GM18508 (cell line): ENCODE results near the gene SYF2.
"Not testable (repeated sequence)": the region's sequence is repeated elsewhere in the genome, so short reads cannot be mapped to it uniquely, and the experiment has no call there.

Experiments used
- ATAC-seq: cut with Tn5 transposase; IDR thresholded peaks from one replicate; pipeline ENCODE4 v1.9.1; 2021; ENCODE audit warnings: moderate number of reproducible peaks; ENCODE audit not compliant: insufficient read depth, unreplicated experiment

SYF2 gene

DNA sequence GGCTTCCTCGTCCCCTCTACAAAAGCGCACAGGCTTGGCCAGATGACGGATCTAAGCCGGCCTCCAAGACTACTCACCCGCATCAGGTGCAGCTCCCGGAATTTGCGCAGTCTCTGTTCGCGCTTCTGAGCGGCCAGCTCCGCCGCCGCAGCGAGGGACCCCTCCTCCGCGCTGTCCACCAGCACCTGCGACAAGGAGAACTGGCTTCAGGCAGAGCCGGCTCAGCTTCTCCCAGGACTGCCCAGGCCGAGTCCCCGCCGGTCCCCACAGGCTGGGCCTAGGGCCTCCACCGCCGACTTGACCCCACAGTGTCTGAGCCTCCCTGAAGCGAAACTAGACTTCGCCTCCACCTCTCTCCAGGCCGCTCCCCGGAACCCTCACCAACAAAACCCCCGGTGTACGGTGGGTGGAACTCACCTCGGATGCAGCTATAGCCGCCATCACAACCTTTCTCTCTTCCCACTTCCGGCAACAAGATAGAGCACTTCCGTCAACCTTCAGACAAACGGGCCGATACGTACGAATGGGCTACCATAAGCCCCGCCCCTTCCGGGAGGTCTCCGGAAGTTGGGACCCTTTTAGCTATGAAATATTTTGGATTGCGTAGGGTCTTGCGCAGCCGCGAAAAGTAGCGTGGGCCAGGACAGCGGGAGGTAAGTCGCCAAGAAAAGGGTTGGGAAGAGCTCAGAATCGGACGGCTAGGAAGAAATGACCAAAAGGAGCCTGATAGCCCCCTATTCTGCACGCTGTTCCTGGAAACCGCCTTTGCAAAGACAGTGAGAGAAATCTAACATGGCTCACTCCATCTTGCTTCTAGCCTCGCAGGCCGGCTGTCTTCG, at the start of gene SYF2:
SYF2 (minus strand) TSS at position 476 of the 839 bp plus-strand sequence; CDS start at position 441, 35 bp downstream.
- no peak for ATAC-seq

DNA sequence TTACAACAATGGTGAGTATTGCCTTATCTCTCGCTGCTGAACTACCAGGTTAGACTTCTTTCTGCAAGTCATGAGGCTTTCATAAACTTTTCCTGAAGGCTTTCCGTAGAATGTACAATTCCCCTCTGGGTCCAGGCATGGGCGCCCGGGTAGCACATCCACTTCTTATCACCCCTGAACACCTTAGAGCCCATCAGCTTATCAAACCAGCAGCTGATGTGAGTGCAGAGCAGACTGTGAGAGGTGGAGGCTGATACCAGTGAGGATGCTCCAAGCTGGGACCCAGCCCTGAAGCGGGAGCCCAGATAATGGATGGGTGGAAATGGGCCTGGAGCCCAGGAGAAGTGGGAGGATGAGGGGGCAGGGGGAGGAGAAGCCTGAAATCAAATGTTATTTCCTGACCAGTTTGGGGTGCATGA, 47.4 kb upstream of the SYF2 start:
- not testable (repeated sequence) for ATAC-seq

DNA sequence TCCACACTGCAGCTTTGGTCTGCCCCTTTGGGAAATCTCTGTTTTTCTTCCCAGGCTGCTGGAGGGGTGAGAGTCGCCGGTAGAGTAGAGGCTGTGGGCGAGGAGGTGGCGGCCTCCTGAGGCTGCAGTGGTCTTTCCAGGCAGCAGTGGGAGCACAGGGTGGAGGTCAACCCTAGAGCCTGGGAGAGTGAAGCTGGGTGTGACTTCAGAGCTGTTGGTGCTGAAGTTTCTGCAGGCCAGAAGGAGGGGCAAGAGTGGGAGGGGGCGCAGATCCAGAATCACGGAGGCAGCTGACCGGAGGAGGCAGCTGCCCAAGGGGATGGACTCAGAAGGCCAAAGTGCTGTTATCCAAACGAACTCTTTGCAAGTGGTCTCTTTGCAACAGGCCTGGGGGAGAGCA, 46.5 kb upstream of the SYF2 start:
- not testable (repeated sequence) for ATAC-seq

DNA sequence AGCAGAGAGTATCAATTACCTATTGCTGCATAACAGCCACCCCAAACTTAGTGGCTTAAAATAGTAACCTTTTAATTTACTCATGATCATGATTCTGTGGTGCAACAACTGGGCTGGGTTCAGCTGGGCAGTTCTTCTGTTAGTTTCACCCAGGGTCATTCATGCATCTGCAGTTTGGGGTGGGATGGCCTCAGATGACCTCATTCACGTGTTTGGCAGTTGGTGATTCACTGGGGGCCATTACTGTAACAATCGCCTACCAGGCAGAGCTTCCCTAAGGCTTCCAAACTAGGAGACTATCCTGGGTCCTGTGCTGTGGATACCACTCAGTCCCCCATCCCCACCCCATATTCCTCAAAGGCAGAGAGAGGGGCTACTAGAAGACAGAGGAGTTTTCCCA, 46.1 kb upstream of the SYF2 start:
- ATAC-seq = not testable (repeated sequence)

DNA sequence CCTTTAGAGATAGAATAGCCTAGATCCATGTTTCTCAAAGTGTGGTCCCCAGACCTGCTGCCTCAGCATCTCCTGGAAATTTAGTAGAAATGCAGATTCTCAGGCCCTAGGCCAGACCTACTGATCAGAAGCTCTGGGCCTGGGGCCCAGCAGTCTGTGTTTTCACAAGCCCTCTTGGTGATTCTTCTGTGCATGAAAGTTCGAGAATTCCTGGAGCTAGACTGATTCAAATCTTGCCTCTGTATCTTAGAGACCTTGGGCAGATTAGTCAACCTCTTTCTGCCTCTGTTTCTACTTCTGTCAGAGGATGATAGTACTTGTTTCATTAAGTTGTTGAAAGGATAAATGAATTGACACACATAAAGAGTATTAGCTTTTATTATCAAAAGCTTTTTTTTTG, 45.0 kb upstream of the SYF2 start:
- ATAC-seq = not testable (repeated sequence)

DNA sequence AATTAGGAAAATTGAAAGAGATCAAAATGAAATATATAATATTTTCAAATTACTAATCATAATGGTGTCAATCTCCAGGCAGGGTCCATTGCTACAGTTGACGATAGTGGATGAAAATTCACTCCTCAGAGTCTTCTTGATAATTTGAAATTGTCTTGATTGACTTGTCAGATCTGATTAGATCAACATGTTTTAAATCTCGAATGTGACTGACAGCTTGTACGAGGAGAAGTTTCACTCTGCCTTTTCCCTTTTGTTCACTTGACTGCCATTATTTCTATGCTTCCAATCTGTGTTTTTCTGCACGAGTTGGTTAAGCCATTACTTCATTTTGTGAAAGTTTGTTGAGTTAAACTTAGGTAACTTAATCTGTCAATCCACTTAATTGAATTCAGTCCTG, 43.3 kb upstream of the SYF2 start:
- ATAC-seq = not testable (repeated sequence)

DNA sequence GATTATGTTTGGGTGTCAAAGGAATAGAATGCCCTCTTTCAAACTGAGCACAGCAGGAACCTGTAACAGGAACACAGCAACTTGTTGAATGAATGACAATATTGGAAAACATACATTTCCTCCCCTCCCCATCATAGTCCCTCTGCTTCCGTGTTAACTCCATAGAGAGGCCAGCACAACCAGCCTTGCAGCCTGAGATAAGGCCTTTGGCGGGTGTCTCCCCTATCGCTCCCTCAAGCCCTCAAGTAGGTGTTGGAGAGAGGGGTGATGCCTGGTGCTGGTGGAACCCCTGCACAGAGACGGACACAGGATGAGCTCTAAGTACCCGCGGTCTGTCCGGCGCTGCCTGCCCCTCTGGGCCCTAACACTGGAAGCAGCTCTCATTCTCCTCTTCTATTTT, 39.9 kb upstream of the SYF2 start, which contains the start of gene RHD:
RHD (plus strand) TSS at position 272 of the 400 bp plus-strand sequence; CDS start at position 311, 39 bp downstream.
- not testable (repeated sequence) for ATAC-seq

DNA sequence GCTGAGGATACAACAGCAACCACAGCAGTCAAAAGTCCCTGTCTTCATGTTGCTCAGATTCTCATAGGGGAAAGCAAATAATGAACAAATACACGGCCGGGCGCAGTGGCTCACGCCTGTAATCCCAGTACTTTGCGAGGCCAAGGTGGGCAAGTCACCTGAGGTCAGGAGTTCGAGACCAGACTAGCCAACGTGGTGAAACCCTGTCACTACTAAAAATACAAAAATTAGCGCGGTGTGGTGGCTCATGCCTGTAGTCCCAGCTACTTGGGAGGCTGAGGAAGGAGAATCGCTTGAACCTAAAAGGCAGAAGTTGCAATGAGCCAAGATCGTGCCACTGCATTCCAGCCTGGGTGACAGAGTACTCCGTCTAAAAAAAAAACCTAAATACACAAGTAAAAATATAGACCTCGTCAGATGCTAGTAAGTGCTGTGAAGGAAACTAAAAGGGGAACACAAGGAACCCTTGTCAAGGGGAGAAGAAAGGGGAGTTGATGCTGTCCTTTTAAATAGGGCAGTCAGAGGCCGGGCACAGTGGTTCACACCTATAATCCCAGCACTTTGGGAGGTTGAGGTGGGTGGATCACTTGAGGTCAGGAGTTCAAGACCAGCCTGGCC, 36.0 kb upstream of the SYF2 start:
- not testable (repeated sequence) for ATAC-seq

DNA sequence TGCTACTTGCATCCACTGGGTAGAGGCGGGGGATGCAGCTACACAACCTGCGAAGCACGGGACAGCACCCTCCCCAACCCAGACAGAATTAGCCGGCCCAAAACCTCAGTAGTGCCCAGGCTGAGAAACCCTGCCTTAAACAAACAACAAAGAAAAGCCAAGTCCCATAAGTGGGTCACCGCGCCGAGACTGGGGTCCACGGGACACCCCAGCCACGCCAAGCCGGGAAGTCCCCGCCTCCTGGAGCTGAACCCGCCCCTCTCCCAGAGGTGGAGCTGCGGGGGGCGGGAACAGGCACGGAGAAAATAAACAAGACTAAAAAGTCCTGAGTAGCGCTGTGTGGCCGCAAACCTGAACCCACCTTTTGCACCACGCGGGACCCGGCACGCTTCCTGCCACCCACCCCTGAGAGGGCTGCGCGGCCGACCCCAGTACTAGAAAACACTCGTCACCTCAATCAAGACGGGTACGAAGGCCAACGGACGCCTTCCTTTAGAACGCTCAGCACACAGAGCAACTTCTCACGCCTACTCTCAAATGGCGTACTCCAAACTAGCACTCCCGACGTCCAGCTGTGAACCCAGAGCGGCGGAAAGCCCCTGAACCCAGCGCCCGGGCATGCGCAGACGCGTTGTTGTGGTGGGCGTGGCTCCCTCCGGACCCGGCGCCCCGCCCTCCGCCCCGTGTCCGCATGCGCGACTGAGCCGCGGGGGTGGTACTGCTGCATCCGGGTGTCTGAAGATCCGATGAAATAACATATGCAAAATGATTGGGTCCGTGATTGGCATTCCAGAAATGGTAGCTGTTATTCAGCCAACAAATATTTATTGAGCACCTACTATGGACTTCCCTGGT, 35.2 kb upstream of the SYF2 start:
- peak; percentile 46 for ATAC-seq

DNA sequence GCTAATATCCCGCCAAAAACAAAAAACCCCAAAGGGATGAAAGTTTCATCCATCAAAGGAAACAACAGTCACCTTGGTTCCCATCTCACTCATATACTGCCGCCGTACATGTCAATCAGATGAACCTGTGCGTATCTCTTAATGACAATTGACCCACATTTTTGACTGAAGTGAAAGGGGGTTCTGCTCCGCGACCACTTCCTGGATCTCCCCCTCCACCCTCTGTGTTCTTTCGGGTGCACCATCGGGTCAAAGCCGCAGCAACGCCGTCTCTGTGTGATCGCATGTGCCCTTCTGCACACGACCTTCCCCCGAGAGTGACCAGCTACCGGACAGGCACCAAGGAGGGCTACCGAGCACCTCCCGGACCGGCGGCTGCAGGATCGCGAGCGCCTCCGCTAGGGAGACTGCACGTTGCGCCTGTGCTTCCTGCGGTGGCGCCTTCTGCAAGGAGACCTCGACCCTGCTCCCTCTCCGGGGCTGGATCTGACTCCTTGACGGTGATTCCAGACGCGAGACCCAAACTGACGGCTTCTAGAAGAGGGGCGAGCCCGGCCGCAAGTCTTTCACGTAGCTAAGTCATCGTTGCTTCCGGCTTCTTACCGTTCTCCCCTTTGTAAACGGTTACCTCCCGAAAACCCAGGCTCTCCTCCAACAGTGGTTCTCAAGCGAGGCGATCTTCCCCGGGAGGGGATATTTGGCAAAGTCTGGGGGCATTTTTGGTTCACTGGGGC, 34.4 kb upstream of the SYF2 start:
- not testable (repeated sequence) for ATAC-seq

DNA sequence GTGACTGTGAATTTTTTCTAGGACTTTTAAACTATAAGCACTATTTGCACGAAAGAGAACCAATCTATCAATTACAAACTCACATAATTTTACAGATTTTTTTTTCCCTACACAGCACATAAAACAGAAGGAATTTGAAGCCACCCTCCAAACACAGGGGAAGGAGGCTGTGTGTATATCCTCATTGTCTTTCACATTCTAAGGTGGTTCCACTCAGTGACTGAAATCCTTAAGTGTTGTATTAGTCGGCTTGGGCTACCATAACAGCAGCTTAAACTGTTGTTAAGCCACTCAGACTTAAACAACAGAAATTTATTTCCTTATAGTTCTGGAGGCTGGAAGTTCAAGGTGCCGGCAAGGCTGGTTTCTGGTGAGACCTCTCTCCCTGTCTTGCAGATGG, 28.0 kb upstream of the SYF2 start:
- not testable (repeated sequence) for ATAC-seq

DNA sequence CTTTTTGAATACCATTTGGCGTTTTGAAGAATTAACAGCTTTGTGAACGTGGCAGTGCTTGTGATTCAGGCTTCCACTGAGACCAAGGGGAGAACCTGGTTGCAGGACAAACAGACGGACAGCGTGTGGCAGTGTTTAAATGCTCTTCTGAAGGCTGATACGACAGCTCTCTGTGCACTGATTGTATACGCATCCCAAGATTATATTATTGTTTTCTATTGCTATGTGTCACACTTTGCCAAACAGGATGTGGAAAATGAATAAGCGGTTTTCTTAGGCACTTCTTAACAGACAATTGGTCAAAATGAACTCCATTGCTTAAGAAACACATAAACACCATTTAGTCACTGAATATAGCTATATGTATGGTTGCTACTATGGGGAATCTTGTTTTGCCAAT, 27.5 kb upstream of the SYF2 start:
- not testable (repeated sequence) for ATAC-seq

DNA sequence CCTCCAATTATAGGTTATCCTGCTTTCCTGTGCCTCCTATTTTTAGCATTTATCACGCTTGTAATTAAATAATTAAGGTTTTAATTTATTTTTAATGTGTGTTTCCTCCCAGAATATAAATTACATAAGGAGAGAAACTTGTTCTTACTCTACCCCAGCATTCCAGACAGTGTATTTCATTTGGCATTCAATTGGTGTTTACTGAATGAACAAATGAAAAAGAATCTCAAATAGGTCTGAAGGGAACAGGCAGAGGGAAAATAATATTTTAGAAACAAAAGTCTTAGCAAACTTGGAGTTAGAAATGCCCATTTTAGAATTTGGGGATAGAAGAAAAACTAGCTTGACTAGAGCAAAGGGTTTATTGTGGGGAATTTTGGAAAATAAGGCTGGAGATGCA, 24.9 kb upstream of the SYF2 start:
- ATAC-seq = no peak

DNA sequence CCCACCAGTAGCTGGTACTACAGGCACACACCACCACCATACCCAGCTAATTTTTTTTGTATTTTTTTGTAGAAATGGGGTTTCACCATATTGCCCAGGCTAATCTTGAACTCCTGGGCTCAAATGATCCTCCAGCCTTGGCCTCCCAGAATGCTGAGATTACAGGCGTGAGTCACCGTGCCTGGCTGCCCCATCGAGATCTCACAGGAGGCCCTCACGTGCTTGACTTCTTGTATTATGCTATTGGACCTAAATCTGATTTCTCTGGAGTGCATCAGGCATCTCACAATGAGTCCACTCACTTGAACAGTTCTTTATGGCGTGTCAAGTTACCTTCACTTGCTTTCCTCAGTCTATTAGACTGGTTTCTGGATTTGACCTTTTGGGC, 24.3 kb upstream of the SYF2 start:
- no peak for ATAC-seq

DNA sequence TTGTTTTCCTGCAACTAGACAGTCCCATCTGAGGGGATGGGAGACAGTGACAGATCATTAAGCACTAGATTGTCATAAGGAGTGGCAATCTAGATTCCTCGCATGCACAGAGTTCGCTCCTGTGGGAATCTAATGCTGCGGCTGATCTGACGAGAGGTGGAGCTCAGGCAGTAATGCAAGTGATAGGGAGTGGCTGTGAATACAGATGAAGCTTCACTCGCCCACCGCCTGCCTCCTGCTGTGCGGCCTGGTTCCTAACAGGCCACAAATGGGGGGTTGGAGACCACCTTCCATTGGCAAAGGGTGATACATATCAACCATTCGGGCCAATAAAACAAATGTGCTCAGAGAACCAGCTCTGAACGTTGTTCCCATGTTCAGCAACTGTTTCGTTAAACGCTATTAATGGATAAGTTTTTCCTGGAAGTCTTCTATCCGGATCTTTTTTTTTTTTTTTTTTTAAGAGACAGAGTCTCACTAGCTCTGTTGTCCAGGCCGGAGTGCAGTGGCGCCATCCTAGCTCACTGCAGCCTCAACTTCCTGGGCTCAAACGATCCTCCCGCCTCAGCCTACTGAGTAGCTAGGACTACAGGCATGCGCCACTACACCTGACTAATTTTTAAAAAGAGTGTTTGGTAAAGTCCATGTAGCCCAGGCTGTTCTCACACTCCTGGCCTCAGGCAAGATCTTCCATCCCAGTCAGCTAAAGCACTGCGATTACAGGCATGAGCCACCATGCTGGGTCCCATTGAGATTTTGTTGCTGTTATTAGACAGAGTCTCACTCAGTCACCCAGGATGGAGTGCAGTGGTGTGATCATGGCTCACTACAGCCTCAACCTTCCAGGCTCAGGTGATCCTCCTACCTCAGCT, 23.6 kb upstream of the SYF2 start:
- ATAC-seq = no peak

DNA sequence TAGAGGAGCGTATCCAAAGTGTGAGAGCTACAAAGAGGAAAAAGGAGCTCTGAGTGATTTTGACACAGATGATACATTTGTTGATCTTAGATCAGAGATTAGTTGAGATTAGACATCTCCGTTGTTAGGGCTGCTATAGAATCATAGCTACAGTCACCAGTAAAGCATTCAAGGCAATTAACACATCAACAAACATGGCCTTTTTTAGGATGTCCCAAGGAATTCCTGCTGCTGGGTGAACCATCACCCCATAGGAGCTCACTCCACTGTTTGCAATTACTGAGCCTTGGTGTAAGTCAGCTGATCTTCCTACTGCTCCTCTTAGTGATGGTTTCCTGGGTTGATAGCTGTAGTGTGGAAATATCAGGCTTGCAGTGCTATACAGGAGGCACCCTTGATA, 21.6 kb upstream of the SYF2 start:
- ATAC-seq = no peak

DNA sequence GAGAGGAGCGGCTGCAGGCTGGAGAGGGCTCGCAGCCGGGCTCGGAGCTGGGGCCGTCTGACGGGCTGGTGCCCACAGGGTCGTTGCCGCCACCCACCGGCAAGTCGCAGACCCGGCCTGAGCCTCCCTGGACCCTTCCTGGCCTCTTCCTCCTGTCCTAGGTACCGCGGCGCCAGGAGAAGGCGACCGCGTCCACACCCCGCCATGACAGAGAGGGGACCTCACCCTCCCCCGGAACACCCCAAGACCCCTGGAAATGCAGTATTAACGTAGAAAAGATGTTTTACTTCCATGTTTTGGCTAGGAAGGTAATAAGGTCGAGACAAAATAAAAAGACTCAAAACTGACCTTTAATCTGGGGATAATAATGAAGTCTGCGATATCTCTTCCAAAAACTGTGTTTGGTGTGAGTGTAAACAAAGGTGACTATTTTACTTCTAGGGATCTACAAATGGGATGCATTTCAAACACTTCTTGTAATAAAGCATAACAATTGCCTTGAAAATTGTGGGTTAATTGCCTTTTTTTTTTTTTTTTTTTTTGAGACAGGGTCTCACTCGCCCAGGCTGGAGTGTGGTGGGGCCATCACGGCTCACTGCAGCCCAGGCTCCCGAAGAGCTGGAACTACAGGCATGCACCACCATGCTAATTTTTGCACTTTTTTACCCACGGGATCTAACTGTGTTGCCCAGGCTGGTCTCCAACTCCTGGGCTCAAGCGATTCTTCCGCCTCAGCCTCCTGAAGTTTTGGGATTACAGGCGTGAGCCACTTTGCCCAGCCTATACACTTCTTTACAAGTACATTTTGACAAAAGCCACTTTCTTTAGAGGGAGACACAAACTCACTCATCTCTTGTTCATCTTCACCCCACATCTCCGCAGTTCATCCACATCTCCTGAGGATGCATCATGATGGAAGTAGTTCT, 15.8 kb upstream of the SYF2 start:
- ATAC-seq = no peak
